IMR-90 (cell line): ENCODE results near the gene UBTD1. TPM values are rescaled to one million over a fixed set of nuclear protein-coding genes. Genes with fewer than 3 reads are reported as not detected.

Source experiments
- ATAC-seq: fragments of 200-7000 bp; cut with Tn5 transposase; 2 replicates; pipeline ENCODE4 v1.9.1; 2020; ENCODE audit warnings: low read depth, mild to moderate bottlenecking, moderate library complexity
- BruUV-seq: library from RNA; stranded (reverse); fragments of 400-500 nt; replicated peaks from 2 replicates; lab custom pipeline; 2021; lab: Mats Ljungman, UMichigan
- CTCF ChIA-PET: fragments of 300-600 bp; formaldehyde crosslinking; extraction: SDS; loops from one replicate; lab custom pipeline; 2021; ENCODE audit warnings: antibody characterized with exemption; lab: Yijun Ruan, JAX
- POLR2A ChIA-PET: fragments of 300-600 bp; sonication (Branson Sonifier 250); formaldehyde crosslinking; loops from one replicate; lab custom pipeline; 2022; ENCODE audit warnings: antibody characterized with exemption; ENCODE audit not compliant: unreplicated experiment; lab: Charles Lee
- DNase-seq: peaks from one replicate; pipeline ENCODE4 v3.0.0; 2013
- H2AFZ ChIP-seq: replicated peaks from 2 replicates; pipeline ENCODE3; 2013; ENCODE audit warnings: low read length, mild to moderate bottlenecking; ENCODE audit not compliant: poor library complexity
- H2AK5ac ChIP-seq: 2 replicates; pipeline ENCODE4 v1.6.1; 2013; ENCODE audit warnings: low read depth, low read length, inconsistent platforms
- H2AK9ac ChIP-seq: replicated peaks from 2 replicates; pipeline ENCODE3; 2013; ENCODE audit warnings: mild to moderate bottlenecking, low read depth, low read length, moderate library complexity; ENCODE audit not compliant: poor library complexity
- H2BK120ac ChIP-seq: 2 replicates; pipeline ENCODE4 v1.6.1; 2013; ENCODE audit warnings: low read depth, low read length, inconsistent platforms
- H2BK15ac ChIP-seq: 3 replicates; pipeline ENCODE4 v1.6.1; 2013; ENCODE audit warnings: low read depth, low read length, inconsistent platforms
- H2BK20ac ChIP-seq: 2 replicates; pipeline ENCODE4 v1.6.1; 2013; ENCODE audit warnings: low read depth, mild to moderate bottlenecking, inconsistent platforms, low read length, moderate library complexity
- H2BK5ac ChIP-seq: 2 replicates; pipeline ENCODE4 v1.6.1; 2013; ENCODE audit warnings: mild to moderate bottlenecking, low read depth, low read length, inconsistent platforms; ENCODE audit not compliant: poor library complexity, severe bottlenecking
- H3K14ac ChIP-seq: replicated peaks from 2 replicates; pipeline ENCODE4 v1.6.1; 2013; ENCODE audit warnings: low read depth, low read length, inconsistent platforms
- H3K18ac ChIP-seq: 2 replicates; pipeline ENCODE4 v1.6.1; 2013; ENCODE audit warnings: low read depth, low read length, control low read depth
- H3K23ac ChIP-seq: 2 replicates; pipeline ENCODE4 v1.6.1; 2013; ENCODE audit warnings: low read depth, low read length, inconsistent platforms
- H3K27ac ChIP-seq: 2 replicates; pipeline ENCODE4 v1.5.1; 2013; ENCODE audit warnings: mild to moderate bottlenecking, control low read depth, low read length; ENCODE audit not compliant: insufficient read depth
- H3K27me3 ChIP-seq: 2 replicates; pipeline ENCODE4 v1.6.1; 2013; ENCODE audit warnings: low read length; ENCODE audit not compliant: control insufficient read depth, insufficient read depth
- H3K36me3 ChIP-seq: 2 replicates; pipeline ENCODE4 v1.6.1; 2013; ENCODE audit warnings: low read length, mixed read lengths; ENCODE audit not compliant: control insufficient read depth, insufficient read depth
- H3K4ac ChIP-seq: 2 replicates; pipeline ENCODE4 v1.6.1; 2013; ENCODE audit warnings: low read depth, low read length, inconsistent platforms
- H3K4me1 ChIP-seq: 2 replicates; pipeline ENCODE4 v1.6.1; 2013; ENCODE audit warnings: low read length, mixed read lengths; ENCODE audit not compliant: control insufficient read depth, insufficient read depth
- H3K4me2 ChIP-seq: 2 replicates; pipeline ENCODE4 v1.6.1; 2013; ENCODE audit warnings: low read depth, mild to moderate bottlenecking, control low read depth, low read length, moderate library complexity
- H3K4me3 ChIP-seq: 2 replicates; pipeline ENCODE4 v1.5.1; 2013; ENCODE audit warnings: low read depth, mild to moderate bottlenecking, control low read depth, low read length, moderate library complexity; ENCODE audit not compliant: insufficient read depth
- H3K56ac ChIP-seq: 2 replicates; pipeline ENCODE4 v1.6.1; 2013; ENCODE audit warnings: low read length, inconsistent platforms; ENCODE audit not compliant: insufficient read depth; ENCODE audit errors: extremely low read depth
- H3K79me1 ChIP-seq, 2 experiments: 2 replicates each; pipeline ENCODE4 v1.6.1; 2013; ENCODE audit warnings: low read length in 2 of 2, inconsistent platforms in 1 of 2, low read depth in 1 of 2
- H3K9ac ChIP-seq: 2 replicates; pipeline ENCODE4 v1.6.1; 2013; ENCODE audit warnings: low read depth, low read length, control low read depth
- H3K9me1 ChIP-seq: 2 replicates; pipeline ENCODE4 v1.6.1; 2013; ENCODE audit warnings: low read length, inconsistent platforms; ENCODE audit not compliant: insufficient read depth
- H3K9me3 ChIP-seq: 2 replicates; pipeline ENCODE4 v1.6.1; 2013; ENCODE audit warnings: low read length; ENCODE audit not compliant: control insufficient read depth, insufficient read depth
- H4K20me1 ChIP-seq: 2 replicates; pipeline ENCODE4 v1.6.1; 2013; ENCODE audit warnings: low read length, inconsistent platforms; ENCODE audit not compliant: insufficient read depth
- H4K5ac ChIP-seq: 2 replicates; pipeline ENCODE4 v1.6.1; 2013; ENCODE audit warnings: mild to moderate bottlenecking, low read depth, low read length, control low read depth
- H4K8ac ChIP-seq, 2 experiments: 2 replicates each; pipeline ENCODE4 v1.6.1; 2013; ENCODE audit warnings: low read depth in 2 of 2, low read length in 2 of 2, control low read depth in 1 of 2, inconsistent platforms in 1 of 2
- H4K91ac ChIP-seq: 2 replicates; pipeline ENCODE4 v1.6.1; 2013; ENCODE audit warnings: low read depth, low read length, inconsistent platforms; ENCODE audit not compliant: insufficient read depth
- BHLHE40 ChIP-seq: fragments of 150-350 bp; IDR thresholded peaks from 2 replicates; pipeline ENCODE4 v1.6.1; 2016; ENCODE audit warnings: mild to moderate bottlenecking, low read depth, low read length
- CEBPB ChIP-seq: IDR thresholded peaks from 2 replicates; pipeline ENCODE4 v1.6.1; 2012; ENCODE audit warnings: low read depth, low read length, improper control_type of control experiment
- CHD1 ChIP-seq: IDR thresholded peaks from 2 replicates; pipeline ENCODE4 v1.6.1; 2012; ENCODE audit warnings: low read depth, low read length, improper control_type of control experiment
- FOS ChIP-seq: fragments of 150-350 bp; IDR thresholded peaks from 2 replicates; pipeline ENCODE4 v1.6.1; 2016; ENCODE audit warnings: low read depth, low read length
- MAFK ChIP-seq: IDR thresholded peaks from 2 replicates; pipeline ENCODE4 v1.6.1; 2012; ENCODE audit warnings: low read depth, low read length, improper control_type of control experiment
- MAZ ChIP-seq: IDR thresholded peaks from 2 replicates; pipeline ENCODE4 v1.6.1; 2012; ENCODE audit warnings: low read depth, mild to moderate bottlenecking, low read length, improper control_type of control experiment, moderate library complexity, borderline replicate concordance
- MXI1 ChIP-seq: IDR thresholded peaks from 2 replicates; pipeline ENCODE4 v1.6.1; 2012; ENCODE audit warnings: low read depth, mild to moderate bottlenecking, low read length, moderate library complexity, borderline replicate concordance
- NFE2L2 ChIP-seq: fragments of 150-350 bp; IDR thresholded peaks from 2 replicates; pipeline ENCODE4 v1.6.1; 2016; ENCODE audit warnings: low read depth, mild to moderate bottlenecking, low read length
- POLR2A ChIP-seq: IDR thresholded peaks from 2 replicates; pipeline ENCODE4 v1.6.1; 2012; ENCODE audit warnings: mild to moderate bottlenecking, low read depth, low read length
- RAD21 ChIP-seq: IDR thresholded peaks from 2 replicates; pipeline ENCODE4 v1.6.1; 2012; ENCODE audit warnings: low read length, improper control_type of control experiment
- RCOR1 ChIP-seq: IDR thresholded peaks from 2 replicates; pipeline ENCODE4 v1.6.1; 2012; ENCODE audit warnings: mild to moderate bottlenecking, low read length, improper control_type of control experiment; ENCODE audit not compliant: insufficient replicate concordance
- RFX5 ChIP-seq: IDR thresholded peaks from 2 replicates; pipeline ENCODE4 v1.8.0; 2012; ENCODE audit warnings: low read depth, mild to moderate bottlenecking, low read length, moderate library complexity
- SMC3 ChIP-seq: fragments of 150-350 bp; IDR thresholded peaks from 2 replicates; pipeline ENCODE4 v1.6.1; 2016; ENCODE audit warnings: low read depth, mild to moderate bottlenecking, antibody characterized with exemption, low read length, moderate library complexity
- WGBS, 2 experiments: methylation state at CpG; one replicate each; pipeline versions ENCODE4 v1.1.5 to v1.1.7; 2013; ENCODE audit warnings: missing lambda C conversion rate in 2 of 2; ENCODE audit not compliant: insufficient read length in 1 of 2; ENCODE audit errors: extremely low coverage in 2 of 2; 5-methylcytosine and 5-hydroxymethylcytosine counted together
- dilution Hi-C: fragments of 300-500 bp; cut with HindIII; formaldehyde crosslinking; loops from one replicate; pipeline ENCODE4 v1.14.3; 2018; ENCODE audit warnings: low sequenced_read_pairs; ENCODE audit not compliant: unreplicated experiment
- in situ Hi-C: fragments of 300-500 bp; cut with MboI; formaldehyde crosslinking; loops from 3 replicates; pipeline ENCODE4 v1.14.3; 2019; ENCODE audit warnings: low sequenced_read_pairs, inconsistent platforms, mixed read lengths
- intact Hi-C: fragments of 100-400 bp; cut with micrococcal nuclease; formaldehyde crosslinking; loops from 2 replicates; pipeline ENCODE4 v1.10.0; 2022
- polyA plus RNA-seq, 3 experiments: library from polyadenylated mRNA; depleted of rRNA; stranded (reverse); fragments of >200 nt; gene quantifications; 2 replicates each; pipeline ENCODE4 v1.2.3, GENCODE V29; 2012; ENCODE audit warnings: low replicate concordance in 1 of 3
- total RNA-seq: library from RNA; depleted of rRNA; stranded (reverse); fragments of >200 nt; gene quantifications from 2 replicates; pipeline ENCODE4 v1.2.3, GENCODE V29; 2012
- TF ChIP-seq, protein P1 (sequence below): fragments of 150-350 bp; IDR thresholded peaks from 2 replicates; pipeline ENCODE4 v1.6.1; 2016; ENCODE audit warnings: low read depth, mild to moderate bottlenecking, low read length, moderate library complexity, borderline replicate concordance
- TF ChIP-seq, protein P2 (sequence below): fragments of 150-350 bp; IDR thresholded peaks from 2 replicates; pipeline ENCODE4 v1.6.1; 2017; ENCODE audit warnings: mild to moderate bottlenecking, antibody characterized with exemption, low read length, low read depth
- TF ChIP-seq, protein P3 (sequence below): conservative IDR thresholded peaks from 2 replicates; pipeline ENCODE4 v1.5.1; 2012; ENCODE audit warnings: mild to moderate bottlenecking, low read depth, low read length, improper control_type of control experiment

The UBTD1 gene
- total and polyA plus RNA-seq, 2 of the 4 experiments (the other 2 are of a cell fraction) = 21.9 to 44.9 TPM

DNA sequence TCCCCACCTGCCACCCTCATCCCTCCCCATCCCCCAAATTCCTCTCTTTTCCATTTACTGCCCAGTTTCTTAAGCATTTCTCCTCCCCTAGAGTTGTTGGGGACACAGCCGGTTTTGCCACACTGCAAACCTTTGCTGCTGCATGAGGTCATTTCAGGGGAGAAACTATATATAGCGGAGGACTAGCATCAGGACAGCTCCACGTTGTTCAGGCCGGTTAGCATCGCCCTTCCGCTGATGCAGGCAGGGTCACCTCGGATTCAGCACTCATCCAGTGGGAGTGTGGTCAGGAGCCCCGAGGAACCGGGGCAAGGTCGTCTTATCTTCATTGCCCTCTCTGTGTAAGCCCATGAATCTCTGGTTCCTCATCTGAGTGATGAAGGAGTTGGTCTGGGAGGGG lies 15.6 kb downstream of the UBTD1 start:
- no peak overlapping the region for H3K4ac ChIP-seq
- no peak overlapping the region for H4K5ac ChIP-seq
- H2BK5ac ChIP-seq = no peak overlapping the region
- TF ChIP-seq MAFK (no peak), RAD21 (no peak), CHD1 (no peak), NFE2L2 (no peak), SMC3 (no peak), CEBPB (no peak), BHLHE40 (no peak), RCOR1 (no peak), MXI1 (no peak), POLR2A (no peak), FOS (no peak), RFX5 (no peak), MAZ (no peak)
- TF ChIP-seq, protein P1, sequence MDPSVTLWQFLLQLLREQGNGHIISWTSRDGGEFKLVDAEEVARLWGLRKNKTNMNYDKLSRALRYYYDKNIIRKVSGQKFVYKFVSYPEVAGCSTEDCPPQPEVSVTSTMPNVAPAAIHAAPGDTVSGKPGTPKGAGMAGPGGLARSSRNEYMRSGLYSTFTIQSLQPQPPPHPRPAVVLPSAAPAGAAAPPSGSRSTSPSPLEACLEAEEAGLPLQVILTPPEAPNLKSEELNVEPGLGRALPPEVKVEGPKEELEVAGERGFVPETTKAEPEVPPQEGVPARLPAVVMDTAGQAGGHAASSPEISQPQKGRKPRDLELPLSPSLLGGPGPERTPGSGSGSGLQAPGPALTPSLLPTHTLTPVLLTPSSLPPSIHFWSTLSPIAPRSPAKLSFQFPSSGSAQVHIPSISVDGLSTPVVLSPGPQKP = no peak
- TF ChIP-seq, protein P2, sequence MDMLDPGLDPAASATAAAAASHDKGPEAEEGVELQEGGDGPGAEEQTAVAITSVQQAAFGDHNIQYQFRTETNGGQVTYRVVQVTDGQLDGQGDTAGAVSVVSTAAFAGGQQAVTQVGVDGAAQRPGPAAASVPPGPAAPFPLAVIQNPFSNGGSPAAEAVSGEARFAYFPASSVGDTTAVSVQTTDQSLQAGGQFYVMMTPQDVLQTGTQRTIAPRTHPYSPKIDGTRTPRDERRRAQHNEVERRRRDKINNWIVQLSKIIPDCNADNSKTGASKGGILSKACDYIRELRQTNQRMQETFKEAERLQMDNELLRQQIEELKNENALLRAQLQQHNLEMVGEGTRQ = no peak
- TF ChIP-seq, protein P3, sequence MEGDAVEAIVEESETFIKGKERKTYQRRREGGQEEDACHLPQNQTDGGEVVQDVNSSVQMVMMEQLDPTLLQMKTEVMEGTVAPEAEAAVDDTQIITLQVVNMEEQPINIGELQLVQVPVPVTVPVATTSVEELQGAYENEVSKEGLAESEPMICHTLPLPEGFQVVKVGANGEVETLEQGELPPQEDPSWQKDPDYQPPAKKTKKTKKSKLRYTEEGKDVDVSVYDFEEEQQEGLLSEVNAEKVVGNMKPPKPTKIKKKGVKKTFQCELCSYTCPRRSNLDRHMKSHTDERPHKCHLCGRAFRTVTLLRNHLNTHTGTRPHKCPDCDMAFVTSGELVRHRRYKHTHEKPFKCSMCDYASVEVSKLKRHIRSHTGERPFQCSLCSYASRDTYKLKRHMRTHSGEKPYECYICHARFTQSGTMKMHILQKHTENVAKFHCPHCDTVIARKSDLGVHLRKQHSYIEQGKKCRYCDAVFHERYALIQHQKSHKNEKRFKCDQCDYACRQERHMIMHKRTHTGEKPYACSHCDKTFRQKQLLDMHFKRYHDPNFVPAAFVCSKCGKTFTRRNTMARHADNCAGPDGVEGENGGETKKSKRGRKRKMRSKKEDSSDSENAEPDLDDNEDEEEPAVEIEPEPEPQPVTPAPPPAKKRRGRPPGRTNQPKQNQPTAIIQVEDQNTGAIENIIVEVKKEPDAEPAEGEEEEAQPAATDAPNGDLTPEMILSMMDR = no peak
- in situ Hi-C loops = no loop called here
- no peak overlapping the region; the same call in 1 of the 2 replicates for H3K23ac ChIP-seq
- no peak overlapping the region for H3K4me3 ChIP-seq
- H3K4me1 ChIP-seq = peaks cover 17% of the 10 kb centered on the region
- H2AK5ac ChIP-seq = no peak overlapping the region
- CTCF ChIA-PET = no interaction called here
- H3K36me3 ChIP-seq = no peaks in the 10 kb centered on the region
- ATAC-seq (no peak), DNase-seq (no peak)
- BruUV-seq = no TSS peak
- no peak overlapping the region for H4K8ac ChIP-seq
- H2BK120ac ChIP-seq = no peak overlapping the region
- no peak overlapping the region for H3K18ac ChIP-seq
- WGBS, 2 experiments = 70% methylated on average over 4 of the region's 10 CpGs; no CpG with 5 or more reads in 1 of the 2 experiments
- H3K56ac ChIP-seq = no peak overlapping the region
- no peak overlapping the region for H3K4me2 ChIP-seq
- H2BK20ac ChIP-seq = no peak overlapping the region
- no peak overlapping the region for H3K27ac ChIP-seq
- no peak overlapping the region for H2AFZ ChIP-seq
- H2AK9ac ChIP-seq = no peak overlapping the region
- no peaks in the 10 kb centered on the region for H3K9me3 ChIP-seq
- no peak overlapping the region for H3K9ac ChIP-seq
- POLR2A ChIA-PET = no interaction called here
- peaks cover 33 to 76% of the 10 kb centered on the region in 2 experiments for H3K79me1 ChIP-seq
- intact Hi-C loops = no loop called here
- no peak overlapping the region for H3K14ac ChIP-seq
- no peak overlapping the region for H2BK15ac ChIP-seq
- dilution Hi-C loops = no loop called here
- H4K91ac ChIP-seq = no peak overlapping the region
- peaks cover 73% of the 10 kb centered on the region for H4K20me1 ChIP-seq
- peaks cover 18% of the 10 kb centered on the region; the same call in 1 of the 2 replicates for H3K9me1 ChIP-seq
- no peaks in the 10 kb centered on the region for H3K27me3 ChIP-seq
